GM23248 (cell line): ENCODE data around the gene MESD. TPM values are rescaled to one million over a fixed set of nuclear protein-coding genes. Genes with fewer than 3 reads are reported as not detected.
A peak's percentile ranks its signal among the peaks of the same experiment; 100 is the strongest.

Source experiments
- DNase-seq: peaks from one replicate; pipeline ENCODE4 v3.0.0-alpha.2; 2015
- H2AFZ ChIP-seq: fragments of 200-600 bp; sonication (generic); 2 replicates; pipeline ENCODE4 v1.6.1; 2016; ENCODE audit warnings: antibody characterized with exemption
- H3F3A ChIP-seq: fragments of 200-600 bp; sonication (generic); 2 replicates; pipeline ENCODE4 v1.6.1; 2016; ENCODE audit warnings: mild to moderate bottlenecking, antibody characterized with exemption, mixed run types; ENCODE audit not compliant: insufficient read depth
- H3K27ac ChIP-seq: fragments of 200-600 bp; sonication (generic); 2 replicates; pipeline ENCODE4 v1.5.1; 2016; ENCODE audit warnings: mild to moderate bottlenecking
- H3K27me3 ChIP-seq: fragments of 200-600 bp; sonication (generic); replicated peaks from 2 replicates; pipeline ENCODE4 v1.6.1; 2016; ENCODE audit warnings: mild to moderate bottlenecking; ENCODE audit not compliant: insufficient read depth
- H3K36me3 ChIP-seq: fragments of 200-600 bp; sonication (generic); 2 replicates; pipeline ENCODE4 v1.6.1; 2016; ENCODE audit warnings: low read depth, mild to moderate bottlenecking
- H3K4me1 ChIP-seq: fragments of 200-600 bp; sonication (generic); 2 replicates; pipeline ENCODE4 v1.6.1; 2016; ENCODE audit warnings: mild to moderate bottlenecking; ENCODE audit not compliant: insufficient read depth
- H3K4me2 ChIP-seq: fragments of 200-600 bp; sonication (generic); one replicate; pipeline ENCODE4 v1.6.1; 2016; ENCODE audit warnings: mild to moderate bottlenecking; ENCODE audit not compliant: unreplicated experiment
- H3K4me3 ChIP-seq: fragments of 200-600 bp; sonication (generic); 2 replicates; pipeline ENCODE4 v1.5.1; 2016; ENCODE audit warnings: mild to moderate bottlenecking
- H3K79me2 ChIP-seq: fragments of 200-600 bp; sonication (generic); 2 replicates; pipeline ENCODE4 v1.6.1; 2016; ENCODE audit warnings: mild to moderate bottlenecking; ENCODE audit not compliant: insufficient read depth
- H3K9ac ChIP-seq: fragments of 200-600 bp; sonication (generic); 2 replicates; pipeline ENCODE4 v1.6.1; 2016; ENCODE audit warnings: mild to moderate bottlenecking
- H3K9me2 ChIP-seq: fragments of 200-600 bp; sonication (generic); 2 replicates; pipeline ENCODE4 v1.6.1; 2016; ENCODE audit warnings: mixed run types, mild to moderate bottlenecking, moderate library complexity; ENCODE audit not compliant: insufficient read depth
- H3K9me3 ChIP-seq: fragments of 200-600 bp; sonication (generic); one replicate; pipeline ENCODE4 v1.6.1; 2017; ENCODE audit warnings: low read depth
- H4K20me1 ChIP-seq: fragments of 200-600 bp; sonication (generic); 2 replicates; pipeline ENCODE4 v1.6.0; 2016; ENCODE audit not compliant: insufficient read depth
- EZH2 ChIP-seq: fragments of 200-600 bp; sonication (generic); IDR thresholded peaks from 2 replicates; pipeline ENCODE4 v1.6.1; 2018; ENCODE audit warnings: antibody characterized with exemption, mild to moderate bottlenecking; ENCODE audit not compliant: insufficient read depth, poor library complexity, severe bottlenecking
- EZH2phosphoT487 ChIP-seq: fragments of 200-600 bp; sonication (generic); IDR thresholded peaks from 2 replicates; pipeline ENCODE4 v1.6.1; 2018; ENCODE audit warnings: antibody characterized with exemption, moderate library complexity, mild to moderate bottlenecking, low read depth; ENCODE audit not compliant: insufficient read depth
- WGBS, 2 experiments: methylation state at CpG; one replicate each; pipeline ENCODE4 v1.1.6; 2015 to 2017; ENCODE audit warnings: low lambda C conversion rate in 2 of 2, low coverage in 1 of 2; ENCODE audit errors: missing lambda C conversion rate in 2 of 2; 5-methylcytosine and 5-hydroxymethylcytosine counted together
- in situ Hi-C: fragments of 300-500 bp; cut with MboI; formaldehyde crosslinking; loops from 2 replicates; pipeline ENCODE4 v1.15.0; 2020
- polyA plus RNA-seq: library from polyadenylated mRNA; unstranded; fragments of >200 nt; fragmentation: Nextera tagmentation; extraction: Ambion mirVana; gene quantifications from 2 replicates; pipeline ENCODE4 v1.2.1, GENCODE V29; 2016
- total RNA-seq: library from RNA; depleted of rRNA; stranded (reverse); fragments of >200 nt; shearing (Covaris generic); gene quantifications from 2 replicates; pipeline ENCODE4 v1.2.3, GENCODE V29; 2014; rRNA removed

The MESD gene
- total RNA-seq (22.3 and 23.0 TPM in 2 replicates), polyA plus RNA-seq (35.5 and 37.8 TPM in 2 replicates)

GRCh38 chr15:80989518-80990478, at the start of gene MESD:
Gene MESD, minus strand, starts transcription at chr15:80989819. Its CDS starts 28 bp downstream, at chr15:80989791.
- peak; percentile 99 for DNase-seq
- H3K9me2 ChIP-seq = no peaks in the 10 kb centered on the region
- no peaks in the 10 kb centered on the region for H4K20me1 ChIP-seq
- no peaks in the 10 kb centered on the region for H3K36me3 ChIP-seq
- 1% methylated on average over 43 to 49 of the region's 63 CpGs for WGBS, 2 experiments
- no peaks in the 10 kb centered on the region for H3K27me3 ChIP-seq
- in situ Hi-C loops = no loop called here
- peaks cover 28% of the 10 kb centered on the region for H3F3A ChIP-seq
- peaks cover 47% of the 10 kb centered on the region for H3K79me2 ChIP-seq
- H3K4me2 ChIP-seq = peak within 1 kb of the TSS; percentile 100
- H3K9me3 ChIP-seq = no peaks in the 10 kb centered on the region
- TF ChIP-seq EZH2 = no peak
- no peak for TF ChIP-seq EZH2phosphoT487
- H2AFZ ChIP-seq = peak within 1 kb of the TSS; percentile 88
- H3K4me1 ChIP-seq = peaks cover 38% of the 10 kb centered on the region
- peak within 1 kb of the TSS; percentile 90 for H3K9ac ChIP-seq
- H3K4me3 ChIP-seq = peak within 1 kb of the TSS; percentile 92
- H3K27ac ChIP-seq = peak within 1 kb of the TSS; percentile 97

- in situ Hi-C loops = no loop called here
- no peak for TF ChIP-seq EZH2
- no peak for TF ChIP-seq EZH2phosphoT487
- no peaks in the 10 kb centered on the region for H3K79me2 ChIP-seq
- H3K4me2 ChIP-seq = no peak overlapping the region
- no peak overlapping the region for H3K4me3 ChIP-seq
- H4K20me1 ChIP-seq = no peaks in the 10 kb centered on the region
- H3K4me1 ChIP-seq = no peaks in the 10 kb centered on the region
- no peak overlapping the region for H3K27ac ChIP-seq
- H3K9me2 ChIP-seq = no peaks in the 10 kb centered on the region
- no peak overlapping the region for H3K9ac ChIP-seq
- H3K9me3 ChIP-seq = no peaks in the 10 kb centered on the region
- 74 to 79% methylated on average over 4 of the region's 4 CpGs for WGBS, 2 experiments
- H3K27me3 ChIP-seq = no peaks in the 10 kb centered on the region
- H2AFZ ChIP-seq = no peak overlapping the region
- H3F3A ChIP-seq = no peaks in the 10 kb centered on the region
- no peaks in the 10 kb centered on the region for H3K36me3 ChIP-seq
- DNase-seq = no peak
These were observed 49.5 kb upstream of the MESD start for GRCh38 chr15:81038975-81039607.

- Histone ChIP-seq H4K20me1 (no peaks in the 10 kb centered on the region), H3K4me2 (no peak overlapping the region), H3K36me3 (no peaks in the 10 kb centered on the region), H3K9ac (no peak overlapping the region), H3K79me2 (no peaks in the 10 kb centered on the region), H2AFZ (no peak overlapping the region), H3K9me2 (no peaks in the 10 kb centered on the region), H3K27me3 (no peaks in the 10 kb centered on the region), H3K4me1 (no peaks in the 10 kb centered on the region), H3K27ac (no peak overlapping the region), H3K9me3 (no peaks in the 10 kb centered on the region), H3K4me3 (no peak overlapping the region), H3F3A (no peaks in the 10 kb centered on the region)
- 94 to 97% methylated on average over 14 of the region's 14 CpGs for WGBS, 2 experiments
- no peak for DNase-seq
- in situ Hi-C loops = no loop called here
- TF ChIP-seq EZH2 = no peak
- no peak for TF ChIP-seq EZH2phosphoT487
These were observed 48.5 kb upstream of the MESD start for GRCh38 chr15:81037952-81038743.

- DNase-seq = no peak
- Histone ChIP-seq H2AFZ (no peak overlapping the region), H3K9ac (no peak overlapping the region), H3K27me3 (no peaks in the 10 kb centered on the region), H4K20me1 (no peaks in the 10 kb centered on the region), H3K27ac (no peak overlapping the region), H3K4me1 (peaks cover 7% of the 10 kb centered on the region; the same call in 1 of the 2 replicates), H3F3A (no peaks in the 10 kb centered on the region), H3K4me3 (no peak overlapping the region), H3K9me2 (no peaks in the 10 kb centered on the region), H3K9me3 (no peaks in the 10 kb centered on the region), H3K4me2 (no peak overlapping the region), H3K79me2 (no peaks in the 10 kb centered on the region), H3K36me3 (no peaks in the 10 kb centered on the region)
- TF ChIP-seq EZH2phosphoT487 (no peak), EZH2 (no peak)
- in situ Hi-C loops = no loop called here
- 52 to 56% methylated on average over 2 of the region's 2 CpGs for WGBS, 2 experiments
These were observed 43.9 kb upstream of the MESD start for GRCh38 chr15:81033508-81033907.
